ENCODE data around the gene PHACTR1. TPM values are rescaled to one million over a fixed set of nuclear protein-coding genes. Genes with fewer than 3 reads are reported as not detected.

The PHACTR1 gene
- total and polyA plus RNA-seq, 2 of the 4 experiments (the other 2 are of a cell fraction): not detected

DNA sequence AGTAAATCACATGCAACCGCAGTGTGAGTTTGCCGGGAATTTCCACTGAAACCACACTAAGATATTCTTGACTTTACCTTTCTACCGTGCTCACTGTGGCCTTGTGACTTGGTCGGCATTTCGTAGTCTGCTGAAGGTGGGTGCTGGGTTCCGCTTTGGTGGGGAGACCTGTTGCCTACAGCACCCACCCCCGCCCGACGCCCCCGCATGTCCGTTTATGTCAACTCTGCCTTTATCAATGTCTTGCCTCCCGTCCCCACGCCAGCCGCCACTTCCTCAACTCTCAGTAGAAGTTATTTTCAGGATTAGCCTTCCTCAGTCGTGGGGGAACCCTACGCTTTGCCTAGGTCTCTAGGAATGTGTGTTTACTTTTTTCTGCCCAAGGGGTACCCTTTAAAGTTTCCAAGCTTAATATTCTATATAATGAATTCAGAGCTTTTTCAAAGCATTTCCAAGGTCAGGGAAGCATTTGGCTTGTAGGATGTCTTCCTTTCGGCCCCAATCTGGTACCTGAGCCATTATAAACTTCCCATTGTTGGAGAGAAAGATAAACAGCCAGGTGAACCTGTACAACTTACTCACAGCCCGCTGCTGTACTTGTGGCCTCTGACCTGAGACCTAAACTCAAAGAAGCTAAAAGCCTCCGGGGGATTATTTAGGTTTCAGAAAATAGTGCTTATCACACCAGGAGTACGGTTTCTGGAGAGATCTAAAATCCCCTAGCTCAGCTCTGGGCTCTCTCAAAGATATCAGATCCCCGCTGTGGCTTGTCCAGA, 557.6 kb downstream of the PHACTR1 start (continued):
- TF ChIP-seq MAFK (IDR thresholded peaks at IDR 0.05; ENCODE audit: low read depth, low read length) (no peak), MAZ (IDR thresholded peaks at IDR 0.05; ENCODE audit: borderline replicate concordance, low read depth, low read length) (no peak)
- TF ChIP-seq, protein P1, sequence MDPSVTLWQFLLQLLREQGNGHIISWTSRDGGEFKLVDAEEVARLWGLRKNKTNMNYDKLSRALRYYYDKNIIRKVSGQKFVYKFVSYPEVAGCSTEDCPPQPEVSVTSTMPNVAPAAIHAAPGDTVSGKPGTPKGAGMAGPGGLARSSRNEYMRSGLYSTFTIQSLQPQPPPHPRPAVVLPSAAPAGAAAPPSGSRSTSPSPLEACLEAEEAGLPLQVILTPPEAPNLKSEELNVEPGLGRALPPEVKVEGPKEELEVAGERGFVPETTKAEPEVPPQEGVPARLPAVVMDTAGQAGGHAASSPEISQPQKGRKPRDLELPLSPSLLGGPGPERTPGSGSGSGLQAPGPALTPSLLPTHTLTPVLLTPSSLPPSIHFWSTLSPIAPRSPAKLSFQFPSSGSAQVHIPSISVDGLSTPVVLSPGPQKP (IDR thresholded peaks at IDR 0.05; ENCODE audit: borderline replicate concordance, low read depth, low read length): no peak
